Progenitor cell of endocrine pancreas (in vitro differentiated cells): ENCODE data around the gene HDHD3. TPM values are rescaled to one million over a fixed set of nuclear protein-coding genes. Genes with fewer than 3 reads are reported as not detected.

ENCODE experiments used
- DNase-seq: peaks from one replicate; pipeline ENCODE4 v3.0.0; 2021; ENCODE audit warnings: low spot score; ENCODE audit not compliant: unreplicated experiment
- H3K27ac Mint-ChIP-seq: 2 replicates; pipeline ENCODE4 v1.8.0; 2021; ENCODE audit warnings: mild to moderate bottlenecking, moderate library complexity, mixed read lengths
- H3K27me3 Mint-ChIP-seq: 2 replicates; pipeline ENCODE4 v1.8.0; 2021; ENCODE audit warnings: mixed read lengths
- H3K36me3 Mint-ChIP-seq: 2 replicates; pipeline ENCODE4 v1.8.0; 2022; ENCODE audit warnings: mixed read lengths; ENCODE audit not compliant: insufficient read depth
- H3K4me1 Mint-ChIP-seq: 2 replicates; pipeline ENCODE4 v1.8.0; 2021; ENCODE audit warnings: low read depth, mixed read lengths
- H3K4me3 Mint-ChIP-seq: 2 replicates; pipeline ENCODE4 v1.8.0; 2021; ENCODE audit warnings: low read depth, mild to moderate bottlenecking, moderate library complexity, mixed read lengths
- H3K9me3 Mint-ChIP-seq: 2 replicates; pipeline ENCODE4 v1.8.0; 2021; ENCODE audit warnings: low read depth, mixed read lengths
- total RNA-seq: library from RNA; stranded (reverse); gene quantifications from 2 replicates; pipeline ENCODE4 v1.2.1, GENCODE V29; 2021
- TF ChIP-seq, protein P1 (sequence below): fragments of 200-600 bp; sonication (generic); IDR thresholded peaks from one replicate; pipeline ENCODE4 v1.5.0; 2021; ENCODE audit warnings: antibody characterized with exemption, mild to moderate bottlenecking; ENCODE audit not compliant: unreplicated experiment

The HDHD3 gene
- total RNA-seq, 1 donor from 2014 or later, result 83.9 TPM

DNA sequence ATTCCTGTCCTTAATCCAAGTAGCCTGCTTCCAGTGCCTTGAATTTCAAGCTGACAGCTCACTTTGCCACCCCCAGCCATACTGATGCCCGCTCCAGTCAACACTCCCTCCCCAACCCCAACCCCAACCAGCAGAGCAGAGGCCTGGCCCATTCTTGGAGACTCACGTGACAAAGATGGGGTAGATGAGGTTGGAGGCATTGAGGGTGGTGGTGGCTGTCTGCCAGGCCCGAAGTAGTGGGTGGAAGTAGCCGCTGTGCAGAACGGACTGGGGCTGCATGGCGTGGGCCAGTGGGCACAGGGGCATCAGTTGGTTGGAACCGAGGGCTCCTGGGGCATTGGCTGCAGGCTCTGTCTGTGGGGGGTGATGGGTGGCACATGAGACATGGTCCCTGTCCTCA is 16.5 kb upstream of the HDHD3 start:
- Mint-ChIP-seq H3K36me3 (peaks cover 18% of the 10 kb centered on the region), H3K4me3 (no peak overlapping the region), H3K27me3 (no peaks in the 10 kb centered on the region), H3K9me3 (no peaks in the 10 kb centered on the region), H3K4me1 (peaks cover 21% of the 10 kb centered on the region), H3K27ac (no peak overlapping the region)
- DNase-seq, result no peak
- TF ChIP-seq, protein P1, sequence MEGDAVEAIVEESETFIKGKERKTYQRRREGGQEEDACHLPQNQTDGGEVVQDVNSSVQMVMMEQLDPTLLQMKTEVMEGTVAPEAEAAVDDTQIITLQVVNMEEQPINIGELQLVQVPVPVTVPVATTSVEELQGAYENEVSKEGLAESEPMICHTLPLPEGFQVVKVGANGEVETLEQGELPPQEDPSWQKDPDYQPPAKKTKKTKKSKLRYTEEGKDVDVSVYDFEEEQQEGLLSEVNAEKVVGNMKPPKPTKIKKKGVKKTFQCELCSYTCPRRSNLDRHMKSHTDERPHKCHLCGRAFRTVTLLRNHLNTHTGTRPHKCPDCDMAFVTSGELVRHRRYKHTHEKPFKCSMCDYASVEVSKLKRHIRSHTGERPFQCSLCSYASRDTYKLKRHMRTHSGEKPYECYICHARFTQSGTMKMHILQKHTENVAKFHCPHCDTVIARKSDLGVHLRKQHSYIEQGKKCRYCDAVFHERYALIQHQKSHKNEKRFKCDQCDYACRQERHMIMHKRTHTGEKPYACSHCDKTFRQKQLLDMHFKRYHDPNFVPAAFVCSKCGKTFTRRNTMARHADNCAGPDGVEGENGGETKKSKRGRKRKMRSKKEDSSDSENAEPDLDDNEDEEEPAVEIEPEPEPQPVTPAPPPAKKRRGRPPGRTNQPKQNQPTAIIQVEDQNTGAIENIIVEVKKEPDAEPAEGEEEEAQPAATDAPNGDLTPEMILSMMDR, result no peak

DNA sequence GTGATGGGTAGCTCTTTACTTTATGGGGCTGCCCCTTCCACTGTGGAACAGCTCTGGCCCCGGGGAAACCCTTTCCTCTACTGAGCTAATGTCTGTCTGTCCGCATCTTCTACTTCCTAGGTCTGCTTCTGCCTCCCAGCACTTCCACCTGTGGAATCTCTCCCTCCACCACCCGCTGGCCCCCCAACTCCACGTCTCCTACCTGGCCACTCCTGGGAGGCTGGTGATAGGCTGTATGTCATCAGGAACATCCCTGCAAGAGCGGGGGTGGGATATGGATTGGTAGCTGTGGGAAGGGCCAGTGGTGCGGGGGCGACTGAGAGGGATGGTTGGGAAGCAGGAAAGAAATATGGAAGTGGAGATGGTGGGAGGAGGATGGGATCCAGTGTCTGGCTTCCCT is 15.1 kb upstream of the HDHD3 start:
- H3K27me3 Mint-ChIP-seq, result no peaks in the 10 kb centered on the region
- TF ChIP-seq, protein P1, result no peak
- DNase-seq, result no peak
- H3K36me3 Mint-ChIP-seq, result peaks cover 26% of the 10 kb centered on the region
- H3K4me3 Mint-ChIP-seq, result no peak overlapping the region
- H3K9me3 Mint-ChIP-seq, result peaks cover 3% of the 10 kb centered on the region
- H3K4me1 Mint-ChIP-seq, result peaks cover 30% of the 10 kb centered on the region
- H3K27ac Mint-ChIP-seq, result no peak overlapping the region

DNA sequence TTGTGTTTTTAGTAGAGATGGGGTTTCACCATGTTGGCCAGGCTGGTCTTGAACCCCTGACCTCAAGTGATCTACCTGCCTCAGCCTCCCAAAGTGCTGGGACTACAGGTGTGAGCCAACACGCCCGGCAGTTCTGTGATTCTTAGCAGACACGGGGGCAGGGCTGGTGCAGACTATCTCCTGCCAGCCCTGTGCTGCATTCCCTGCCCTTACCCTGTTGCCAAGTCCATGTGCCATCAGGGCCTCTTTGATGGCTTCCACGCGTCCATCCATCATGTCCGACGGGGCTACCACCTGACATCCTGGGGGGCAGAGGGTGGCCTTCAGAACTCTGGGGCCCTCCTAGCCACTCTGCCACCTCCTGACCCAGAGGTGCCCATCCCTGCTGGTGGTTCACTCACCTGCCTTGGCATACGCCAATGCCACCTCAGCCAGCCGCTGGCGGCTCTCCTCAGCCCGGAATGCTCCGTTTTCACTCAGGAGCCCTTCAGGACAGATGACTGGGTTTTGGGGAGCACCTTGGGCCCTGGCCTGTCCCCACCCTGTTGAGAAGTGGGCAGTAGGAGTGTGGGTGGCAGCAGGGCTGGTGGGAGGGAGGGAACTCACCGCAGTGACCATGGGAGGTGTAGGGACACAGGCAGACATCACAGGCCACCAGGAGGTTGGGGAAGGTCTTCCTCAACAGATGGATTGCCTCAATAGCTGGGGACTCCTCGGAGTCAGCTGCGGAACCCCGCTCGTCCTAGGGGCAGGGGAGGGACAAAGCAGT is 13.6 kb upstream of the HDHD3 start:
- H3K4me1 Mint-ChIP-seq, result peaks cover 29% of the 10 kb centered on the region
- no peak overlapping the region for H3K27ac Mint-ChIP-seq
- no peak for DNase-seq
- no peaks in the 10 kb centered on the region for H3K27me3 Mint-ChIP-seq
- TF ChIP-seq, protein P1, result no peak
- no peak overlapping the region for H3K4me3 Mint-ChIP-seq
- peaks cover 7% of the 10 kb centered on the region for H3K9me3 Mint-ChIP-seq
- peaks cover 33% of the 10 kb centered on the region for H3K36me3 Mint-ChIP-seq

DNA sequence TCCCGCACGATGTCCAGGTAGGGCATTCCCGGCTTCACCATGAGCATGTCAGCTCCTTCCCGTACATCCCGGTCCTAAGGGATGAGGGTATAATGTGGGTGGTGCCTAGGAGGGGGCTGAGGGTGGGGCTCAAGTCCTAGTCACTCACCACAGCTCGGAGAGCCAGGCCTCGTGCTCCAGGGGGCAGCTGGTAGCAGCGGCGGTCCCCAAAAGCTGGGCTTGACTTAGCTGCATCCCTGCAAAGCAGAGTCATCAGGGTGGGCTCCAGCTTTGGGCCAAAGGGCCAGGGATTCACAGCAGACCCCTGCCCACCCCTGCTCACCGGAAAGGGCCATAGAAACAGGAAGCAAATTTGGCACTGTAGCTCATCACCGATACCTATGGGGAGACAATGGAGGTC is 12.7 kb upstream of the HDHD3 start:
- Mint-ChIP-seq H3K4me1 (peaks cover 31% of the 10 kb centered on the region), H3K4me3 (no peak overlapping the region), H3K27me3 (no peaks in the 10 kb centered on the region), H3K36me3 (peaks cover 30% of the 10 kb centered on the region), H3K27ac (peak overlapping the region; percentile 41), H3K9me3 (peaks cover 7% of the 10 kb centered on the region)
- DNase-seq, result no peak
- TF ChIP-seq, protein P1, result no peak

DNA sequence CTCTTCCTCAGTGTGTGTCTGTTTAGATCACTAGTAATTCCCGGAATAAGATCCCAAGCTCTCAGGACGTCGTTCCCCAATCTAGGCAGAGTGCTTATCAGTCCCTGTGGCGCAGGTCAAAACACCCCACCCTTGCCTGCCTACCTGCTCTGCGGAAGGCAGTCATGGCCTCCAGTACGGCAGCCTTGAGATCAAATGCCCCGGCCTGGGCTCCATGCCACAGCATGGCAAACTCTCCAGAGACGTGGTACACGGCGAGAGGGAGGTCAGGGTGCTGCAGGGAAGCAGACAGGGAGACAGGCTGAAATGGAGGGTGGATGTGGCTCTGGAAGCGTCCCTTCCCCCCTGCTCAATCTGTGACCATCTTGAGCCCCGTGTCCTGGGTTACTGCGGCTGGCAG is 12.0 kb upstream of the HDHD3 start:
- TF ChIP-seq, protein P1, result no peak
- Mint-ChIP-seq H3K9me3 (peaks cover 7% of the 10 kb centered on the region), H3K27me3 (no peaks in the 10 kb centered on the region), H3K4me3 (no peak overlapping the region), H3K27ac (peak overlapping the region; percentile 98), H3K36me3 (peaks cover 30% of the 10 kb centered on the region), H3K4me1 (peaks cover 31% of the 10 kb centered on the region)
- no peak for DNase-seq
